CD14-positive monocyte (primary cell): ENCODE measurements around the gene TEAD1. TPM values are rescaled to one million over a fixed set of nuclear protein-coding genes. Genes with fewer than 3 reads are reported as not detected.

ENCODE experiments used
- DNase-seq, 3 donors: peaks; one replicate each; pipeline ENCODE4 v3.0.0-alpha.2; 2011 to 2022
- H2AFZ ChIP-seq: 2 replicates; pipeline ENCODE4 v1.6.0; 2012; ENCODE audit warnings: mild to moderate bottlenecking, low read depth, low read length, inconsistent platforms; ENCODE audit not compliant: insufficient read depth, poor library complexity, severe bottlenecking
- H3K27ac ChIP-seq, 2 donors: 1 replicate in 1 of 2; 2 replicates in 1 of 2; pipeline ENCODE4 v1.5.1; 2012 to 2013; ENCODE audit warnings: low read length in 2 of 2, control low read depth in 1 of 2, inconsistent platforms in 1 of 2, low read depth in 1 of 2, mild to moderate bottlenecking in 1 of 2
- H3K27me3 ChIP-seq, 2 donors: one replicate each; pipeline versions ENCODE4 v1.6.0 to v1.6.1; 2011 to 2013; ENCODE audit warnings: low read length in 2 of 2; ENCODE audit not compliant: control insufficient read depth in 2 of 2, insufficient read depth in 2 of 2
- H3K36me3 ChIP-seq, 2 donors: replicated peaks in 1 of 2; 1 replicate in 1 of 2; 2 replicates in 1 of 2; pipeline versions ENCODE4 v1.5.1 to v1.6.1; 2012 to 2013; ENCODE audit warnings: low read length in 2 of 2, control low read depth in 1 of 2, inconsistent platforms in 1 of 2, mild to moderate bottlenecking in 1 of 2; ENCODE audit not compliant: insufficient read depth in 2 of 2, control insufficient read depth in 1 of 2
- H3K4me1 ChIP-seq, 2 donors: 1 replicate in 1 of 2; 2 replicates in 1 of 2; pipeline versions ENCODE4 v1.5.1 to v1.6.1; 2012 to 2013; ENCODE audit warnings: low read length in 2 of 2, control low read depth in 1 of 2, inconsistent platforms in 1 of 2, mild to moderate bottlenecking in 1 of 2, moderate library complexity in 1 of 2; ENCODE audit not compliant: insufficient read depth in 2 of 2, control insufficient read depth in 1 of 2
- H3K4me2 ChIP-seq: replicated peaks from 2 replicates; pipeline ENCODE3; 2012; ENCODE audit warnings: low read length, moderate library complexity, mild to moderate bottlenecking; ENCODE audit not compliant: poor library complexity, severe bottlenecking; ENCODE audit errors: extremely low read depth
- H3K4me3 ChIP-seq, 3 experiments: fragments of 200-600 bp in 1 of 3; sonication (generic) in 1 of 3; replicated peaks in 1 of 3; 1 replicate in 2 of 3; 2 replicates in 1 of 3; pipeline ENCODE4 v1.5.1; 2011 to 2013; ENCODE audit warnings: low read length in 3 of 3, mild to moderate bottlenecking in 3 of 3, control low read depth in 2 of 3, low read depth in 2 of 3, inconsistent platforms in 1 of 3, moderate library complexity in 1 of 3
- H3K79me2 ChIP-seq: 2 replicates; pipeline ENCODE4 v1.6.0; 2012; ENCODE audit warnings: mild to moderate bottlenecking, control low read depth, inconsistent platforms, low read length, moderate library complexity; ENCODE audit not compliant: insufficient read depth
- H3K9ac ChIP-seq: 2 replicates; pipeline ENCODE4 v1.6.0; 2017; ENCODE audit warnings: low read length, mild to moderate bottlenecking; ENCODE audit not compliant: insufficient read depth, poor library complexity, severe bottlenecking
- H3K9me3 ChIP-seq, 2 donors: replicated peaks in 1 of 2; 1 replicate in 1 of 2; 2 replicates in 1 of 2; pipeline versions ENCODE4 v1.5.1 to v1.6.1; 2012 to 2013; ENCODE audit warnings: low read length in 2 of 2, control low read depth in 1 of 2; ENCODE audit not compliant: control insufficient read depth in 1 of 2, insufficient read depth in 1 of 2
- H4K20me1 ChIP-seq: 2 replicates; pipeline ENCODE4 v1.6.0; 2012; ENCODE audit warnings: mild to moderate bottlenecking, low read length, control low read depth, moderate library complexity; ENCODE audit not compliant: insufficient read depth
- H3K27ac Mint-ChIP-seq, 7 donors: one replicate each; pipeline ENCODE4 v1.8.0; 2020; ENCODE audit warnings: mild to moderate bottlenecking in 7 of 7, mixed read lengths in 7 of 7, moderate library complexity in 6 of 7, inconsistent platforms in 2 of 7
- H3K27me3 Mint-ChIP-seq, 3 donors: one replicate each; pipeline ENCODE4 v1.8.0; 2021 to 2022; ENCODE audit warnings: low read depth in 3 of 3, mild to moderate bottlenecking in 3 of 3, mixed read lengths in 3 of 3, moderate library complexity in 3 of 3, inconsistent platforms in 1 of 3
- H3K36me3 Mint-ChIP-seq, 2 donors: one replicate each; pipeline ENCODE4 v1.8.0; 2020; ENCODE audit warnings: mixed read lengths in 2 of 2, inconsistent platforms in 1 of 2, mild to moderate bottlenecking in 1 of 2
- H3K4me1 Mint-ChIP-seq: one replicate; pipeline ENCODE4 v1.8.0; 2020; ENCODE audit warnings: mild to moderate bottlenecking, mixed read lengths
- H3K4me3 Mint-ChIP-seq, 2 donors: one replicate each; pipeline ENCODE4 v1.8.0; 2020; ENCODE audit warnings: mild to moderate bottlenecking in 2 of 2, mixed read lengths in 2 of 2, moderate library complexity in 1 of 2
- H3K9me3 Mint-ChIP-seq, 7 donors: one replicate each; pipeline ENCODE4 v1.8.0; 2020 to 2022; ENCODE audit warnings: mixed read lengths in 7 of 7, mild to moderate bottlenecking in 6 of 7, moderate library complexity in 6 of 7, inconsistent platforms in 2 of 7
- WGBS: methylation state at CpG from one replicate; pipeline ENCODE4 v1.1.5; 2013; ENCODE audit warnings: missing lambda C conversion rate; ENCODE audit not compliant: insufficient coverage; 5-methylcytosine and 5-hydroxymethylcytosine counted together
- intact Hi-C, 2 donors: fragments of 100-400 bp; cut with micrococcal nuclease; formaldehyde crosslinking; loops; one replicate each; pipeline versions ENCODE4 v1.15.0 to v1.15.1; 2023
- polyA plus RNA-seq, 3 donors: library from polyadenylated mRNA; depleted of rRNA in 1 of 3; unstranded in 2 of 3; stranded (reverse) in 1 of 3; fragments of 300-500 nt in 2 of 3; fragments of >200 nt in 1 of 3; fragmentation: Illumina TruSeq in 2 of 3; gene quantifications; 1 replicate in 2 of 3; 2 replicates in 1 of 3; pipeline ENCODE4 v1.2.3, GENCODE V29; 2012 to 2021
- TF ChIP-seq, protein P1 (sequence below): fragments of 200-600 bp; IDR thresholded peaks from one replicate; pipeline ENCODE4 v1.8.0; 2022; ENCODE audit warnings: antibody characterized with exemption, mild to moderate bottlenecking

Gene TEAD1
- polyA plus RNA-seq, 3 donors, result not detected

DNA sequence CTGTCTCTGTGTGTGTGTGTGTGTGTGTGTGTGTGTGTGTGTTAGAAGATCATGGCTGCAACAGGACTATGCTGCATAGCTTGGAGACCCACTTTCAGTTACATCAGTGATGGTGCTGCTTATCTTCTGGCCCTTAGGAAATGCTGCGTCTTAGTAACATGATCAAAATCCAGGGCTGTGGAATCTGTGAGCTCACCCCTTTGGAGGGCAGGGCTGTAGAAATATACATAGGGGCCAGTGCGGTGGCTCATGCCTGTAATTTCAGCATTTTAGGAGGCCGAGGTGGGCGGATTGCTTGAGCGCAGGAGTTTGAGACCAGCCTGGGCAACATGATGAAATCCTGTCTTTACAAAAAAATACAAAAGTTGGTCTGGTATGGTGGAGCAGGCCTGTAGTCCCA lies 183.4 kb downstream of the TEAD1 start:
- Histone ChIP-seq H3K79me2 (no peaks in the 10 kb centered on the region), H3K9ac (no peak overlapping the region), H3K4me1 (no peaks in the 10 kb centered on the region), H3K27ac (no peak overlapping the region), H2AFZ (no peak overlapping the region), H3K36me3 (no peaks in the 10 kb centered on the region), H3K9me3 (no peaks in the 10 kb centered on the region), H3K4me3 (no peak overlapping the region), H3K4me2 (no peak overlapping the region), H3K27me3 (peaks cover under 1 to 2% of the 10 kb centered on the region in 2 donors), H4K20me1 (no peaks in the 10 kb centered on the region)
- no peak overlapping the region for H3K4me3 Mint-ChIP-seq
- TF ChIP-seq, protein P1, sequence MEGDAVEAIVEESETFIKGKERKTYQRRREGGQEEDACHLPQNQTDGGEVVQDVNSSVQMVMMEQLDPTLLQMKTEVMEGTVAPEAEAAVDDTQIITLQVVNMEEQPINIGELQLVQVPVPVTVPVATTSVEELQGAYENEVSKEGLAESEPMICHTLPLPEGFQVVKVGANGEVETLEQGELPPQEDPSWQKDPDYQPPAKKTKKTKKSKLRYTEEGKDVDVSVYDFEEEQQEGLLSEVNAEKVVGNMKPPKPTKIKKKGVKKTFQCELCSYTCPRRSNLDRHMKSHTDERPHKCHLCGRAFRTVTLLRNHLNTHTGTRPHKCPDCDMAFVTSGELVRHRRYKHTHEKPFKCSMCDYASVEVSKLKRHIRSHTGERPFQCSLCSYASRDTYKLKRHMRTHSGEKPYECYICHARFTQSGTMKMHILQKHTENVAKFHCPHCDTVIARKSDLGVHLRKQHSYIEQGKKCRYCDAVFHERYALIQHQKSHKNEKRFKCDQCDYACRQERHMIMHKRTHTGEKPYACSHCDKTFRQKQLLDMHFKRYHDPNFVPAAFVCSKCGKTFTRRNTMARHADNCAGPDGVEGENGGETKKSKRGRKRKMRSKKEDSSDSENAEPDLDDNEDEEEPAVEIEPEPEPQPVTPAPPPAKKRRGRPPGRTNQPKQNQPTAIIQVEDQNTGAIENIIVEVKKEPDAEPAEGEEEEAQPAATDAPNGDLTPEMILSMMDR, result no peak
- H3K4me1 Mint-ChIP-seq, result no peaks in the 10 kb centered on the region
- H3K27ac Mint-ChIP-seq, result no peak overlapping the region
- H3K27me3 Mint-ChIP-seq, result peaks cover 5 to 10% (median 7%) of the 10 kb centered on the region in 3 donors
- H3K36me3 Mint-ChIP-seq, result no peaks in the 10 kb centered on the region
- H3K9me3 Mint-ChIP-seq, result peaks cover 0 to 3% (median 0%) of the 10 kb centered on the region in 7 donors
- intact Hi-C loops, result no loop called here
- DNase-seq, result no peak
- WGBS, result 94% methylated on average over 5 of the region's 5 CpGs

DNA sequence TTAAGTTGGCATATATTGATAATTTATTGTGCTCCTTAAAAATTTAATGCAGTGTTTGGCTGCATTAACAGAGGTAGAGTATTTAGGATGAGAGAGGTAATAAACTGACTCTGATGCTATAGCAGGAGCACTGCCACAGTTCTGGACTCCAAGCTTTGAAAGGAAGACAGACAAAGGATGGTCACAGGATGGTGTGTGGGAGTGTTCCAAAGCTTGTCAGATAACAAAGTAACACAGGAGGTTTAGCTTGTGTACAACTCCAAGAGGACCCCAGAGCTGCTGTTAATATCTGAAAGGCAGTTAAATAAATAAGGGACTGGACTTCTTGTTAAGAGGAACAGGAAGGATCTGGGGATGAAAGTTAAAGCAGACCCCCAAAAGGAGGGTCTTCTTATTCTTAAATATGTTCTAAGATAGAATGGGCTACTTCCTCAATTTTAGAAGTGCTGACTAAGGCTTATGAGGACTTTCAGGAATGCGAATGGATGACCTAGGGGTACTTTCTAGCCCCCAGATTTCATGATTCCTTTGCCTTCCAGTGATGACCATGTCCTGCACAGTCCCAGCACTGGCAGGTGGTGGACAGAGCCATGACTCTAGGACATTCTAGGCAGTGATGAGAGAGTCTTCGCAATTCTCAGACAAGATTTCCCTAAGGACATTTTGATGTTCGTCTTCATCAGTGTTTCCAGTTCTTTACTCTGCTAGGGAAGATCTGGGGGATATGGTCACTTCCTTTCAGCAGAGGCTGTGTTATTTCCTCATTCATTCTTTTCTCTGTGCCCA lies 185.8 kb downstream of the TEAD1 start:
- WGBS, result 70% methylated on average over 2 of the region's 3 CpGs
- Histone ChIP-seq H3K36me3 (no peaks in the 10 kb centered on the region), H2AFZ (no peak overlapping the region), H3K27me3 (peaks cover 16 to 26% of the 10 kb centered on the region in 2 donors), H3K27ac (no peak overlapping the region), H3K4me3 (no peak overlapping the region), H3K79me2 (no peaks in the 10 kb centered on the region), H3K4me2 (no peak overlapping the region), H3K9ac (no peak overlapping the region), H3K4me1 (no peaks in the 10 kb centered on the region), H4K20me1 (no peaks in the 10 kb centered on the region), H3K9me3 (no peaks in the 10 kb centered on the region)
- Mint-ChIP-seq H3K9me3 (peaks cover 0 to 6% (median 0%) of the 10 kb centered on the region in 7 donors), H3K4me1 (peaks cover 2% of the 10 kb centered on the region), H3K27ac (no peak overlapping the region), H3K27me3 (peaks cover 21 to 30% (median 25%) of the 10 kb centered on the region in 3 donors), H3K4me3 (no peak overlapping the region), H3K36me3 (no peaks in the 10 kb centered on the region)
- intact Hi-C loops, result no loop called here
- TF ChIP-seq, protein P1, result no peak
- DNase-seq, result no peak
